NK-92 (cell line): ENCODE measurements around the gene CREBRF.
"Not testable (repeated sequence)": the region's sequence is repeated elsewhere in the genome, so short reads cannot be mapped to it uniquely, and the experiment has no call there.

Experiments used
- DNase-seq: peaks from one replicate; lab custom pipeline; 2025; ENCODE audit not compliant: unreplicated experiment; lab: John Stamatoyannopoulos, UW

The CREBRF gene

GRCh38 chr5:173076471-173076870 is 20.3 kb downstream of the CREBRF start:
- not testable (repeated sequence) for DNase-seq

- DNase-seq, result no peak
Measured at GRCh38 chr5:173078878-173079277, 22.7 kb downstream of the CREBRF start.

GRCh38 chr5:173089581-173089980 is 33.4 kb downstream of the CREBRF start:
- no peak for DNase-seq

GRCh38 chr5:173090639-173091038 is 34.5 kb downstream of the CREBRF start:
- no peak for DNase-seq

GRCh38 chr5:173091981-173092380 is 35.8 kb downstream of the CREBRF start:
- no peak for DNase-seq

- no peak for DNase-seq
Measured at GRCh38 chr5:173093606-173094005, 37.5 kb downstream of the CREBRF start.

- DNase-seq, result no peak
Measured at GRCh38 chr5:173094012-173094661, 38.0 kb downstream of the CREBRF start.

- no peak for DNase-seq
Measured at GRCh38 chr5:173098787-173099186, 42.6 kb downstream of the CREBRF start.

GRCh38 chr5:173099461-173099860 is 43.3 kb downstream of the CREBRF start:
- DNase-seq, result no peak

GRCh38 chr5:173101245-173101644 is 45.1 kb downstream of the CREBRF start:
- DNase-seq, result no peak

GRCh38 chr5:173103411-173103810 is 47.3 kb downstream of the CREBRF start:
- DNase-seq, result no peak

- no peak for DNase-seq
Measured at GRCh38 chr5:173108914-173109313, 52.8 kb downstream of the CREBRF start.

GRCh38 chr5:173114536-173114935 is 58.4 kb downstream of the CREBRF start:
- DNase-seq, result no peak

GRCh38 chr5:173119719-173120118 is 63.6 kb downstream of the CREBRF start:
- no peak for DNase-seq

GRCh38 chr5:173123416-173123815 is 67.3 kb downstream of the CREBRF start:
- no peak for DNase-seq

GRCh38 chr5:173132166-173132565 is 76.0 kb downstream of the CREBRF start:
- not testable (repeated sequence) for DNase-seq

GRCh38 chr5:173138707-173139106 is 82.6 kb downstream of the CREBRF start:
- DNase-seq, result no peak

- no peak for DNase-seq
Measured at GRCh38 chr5:173139631-173140030, 83.5 kb downstream of the CREBRF start.

- DNase-seq, result no peak
Measured at GRCh38 chr5:173140769-173141168, 84.6 kb downstream of the CREBRF start.

- DNase-seq, result no peak
Measured at GRCh38 chr5:173143567-173143966, 87.4 kb downstream of the CREBRF start.

- DNase-seq, result peak; percentile 79
Measured at GRCh38 chr5:173144200-173145176, 88.3 kb downstream of the CREBRF start, which contains the start of gene BNIP1. Gene BNIP1 (plus strand): TSS chr5:173144531. CDS start chr5:173144546, 15 bp downstream.

GRCh38 chr5:173148354-173148753 is 92.2 kb downstream of the CREBRF start:
- no peak for DNase-seq
